HG02798 (cell line): Measurements from ENCODE around the gene SIAH1.
"Not testable (repeated sequence)": the region's sequence is repeated elsewhere in the genome, so short reads cannot be mapped to it uniquely, and the experiment has no call there.

Source experiments
- ATAC-seq: cut with Tn5 transposase; IDR thresholded peaks from one replicate; pipeline ENCODE4 v1.9.1; 2021; ENCODE audit warnings: mild to moderate bottlenecking; ENCODE audit not compliant: unreplicated experiment, poor library complexity

The SIAH1 gene

DNA sequence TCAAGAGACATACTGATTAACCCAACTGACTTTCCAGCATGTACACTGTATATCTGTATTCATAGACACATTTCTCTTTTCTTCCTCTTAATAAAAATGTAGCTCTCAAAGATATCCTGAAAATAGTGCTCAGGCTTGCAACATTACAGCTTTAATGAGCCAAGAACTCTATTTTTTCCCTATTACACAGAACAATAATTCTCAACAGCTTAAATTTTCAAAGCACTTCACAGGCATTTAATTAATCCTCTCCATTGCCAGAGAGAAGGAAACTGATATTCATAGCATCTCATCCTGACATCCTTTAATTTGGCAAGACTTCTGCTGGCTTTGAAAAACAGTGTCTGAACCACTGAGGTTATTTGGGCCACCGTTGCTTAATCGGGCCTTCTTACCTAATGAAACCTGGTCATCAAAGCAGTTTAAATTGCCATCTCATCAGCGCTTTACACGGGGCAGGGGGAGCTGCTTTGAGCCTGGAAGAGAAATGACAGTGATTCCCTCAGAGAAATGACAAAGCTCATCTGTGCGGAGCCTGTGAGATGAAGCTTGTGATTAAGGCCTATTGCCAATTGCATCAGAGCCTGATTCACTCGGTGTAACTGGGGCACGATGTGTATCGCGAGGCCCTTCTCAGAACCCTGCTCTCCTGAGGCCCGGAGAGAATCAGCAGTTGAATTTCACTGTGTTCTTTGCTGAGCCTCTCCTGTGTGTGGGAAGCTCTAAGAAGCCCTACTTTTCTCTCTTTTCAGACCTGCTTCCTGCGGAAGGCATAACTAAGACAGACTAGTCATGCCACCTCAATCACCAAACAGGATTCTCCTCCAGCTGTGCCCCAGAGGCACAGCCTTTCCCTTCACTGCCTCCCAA lies 8.5 kb upstream of the SIAH1 start:
- no peak for ATAC-seq

DNA sequence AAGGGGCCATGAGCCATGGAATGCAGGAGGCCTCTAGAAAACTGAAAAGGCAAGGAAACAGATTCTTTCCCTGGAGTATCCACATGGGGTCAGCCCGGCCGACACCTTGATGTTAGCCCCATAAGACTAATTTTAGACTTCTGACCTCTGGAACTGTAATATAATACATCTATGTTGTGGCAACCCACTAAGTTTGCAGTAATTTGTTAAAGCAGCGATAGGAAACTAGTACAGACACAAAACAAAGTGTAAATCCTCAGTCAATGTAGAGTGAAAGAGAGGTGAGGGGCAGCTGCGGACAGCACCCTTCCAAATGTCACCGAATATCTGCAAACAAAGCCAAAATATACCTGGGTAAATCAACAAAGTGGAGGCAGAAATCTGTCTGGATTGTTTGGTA lies 7.2 kb upstream of the SIAH1 start:
- ATAC-seq = no peak

DNA sequence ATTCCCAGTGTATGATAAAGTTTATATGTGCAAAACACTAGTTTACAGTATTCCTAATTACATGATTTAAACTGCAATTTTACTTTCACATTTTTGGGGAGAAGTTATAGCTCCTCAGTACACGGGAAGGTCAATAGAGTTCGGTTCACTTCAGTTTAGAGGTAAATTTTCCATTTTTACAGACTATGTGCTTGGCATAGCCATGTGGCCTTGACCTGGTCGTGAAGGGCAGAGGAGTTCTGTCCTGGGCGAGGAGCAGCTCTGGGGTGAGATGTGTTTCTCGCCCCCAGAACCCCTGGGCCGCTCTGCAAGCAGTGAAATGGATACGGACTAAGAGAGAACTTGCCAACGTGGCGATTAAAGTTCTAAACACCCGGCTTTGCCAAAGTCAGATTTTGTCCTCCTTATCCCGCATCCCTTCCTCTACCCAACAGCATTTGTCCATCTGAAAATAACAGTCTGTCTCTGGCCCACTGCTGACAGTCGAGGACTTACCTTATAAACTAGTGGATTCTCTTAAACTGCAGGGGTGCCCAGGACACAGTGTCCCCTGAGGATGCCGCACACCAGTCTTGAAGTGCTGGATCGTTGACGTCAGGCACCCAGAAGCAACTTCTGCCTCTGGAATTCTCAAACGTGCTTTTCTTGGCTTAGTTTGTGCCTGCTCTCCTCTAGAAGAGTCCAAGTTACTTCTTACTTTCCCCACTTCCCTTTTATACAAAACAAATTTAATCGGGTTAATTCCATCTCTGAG lies 1.5 kb upstream of the SIAH1 start:
- ATAC-seq = no peak

DNA sequence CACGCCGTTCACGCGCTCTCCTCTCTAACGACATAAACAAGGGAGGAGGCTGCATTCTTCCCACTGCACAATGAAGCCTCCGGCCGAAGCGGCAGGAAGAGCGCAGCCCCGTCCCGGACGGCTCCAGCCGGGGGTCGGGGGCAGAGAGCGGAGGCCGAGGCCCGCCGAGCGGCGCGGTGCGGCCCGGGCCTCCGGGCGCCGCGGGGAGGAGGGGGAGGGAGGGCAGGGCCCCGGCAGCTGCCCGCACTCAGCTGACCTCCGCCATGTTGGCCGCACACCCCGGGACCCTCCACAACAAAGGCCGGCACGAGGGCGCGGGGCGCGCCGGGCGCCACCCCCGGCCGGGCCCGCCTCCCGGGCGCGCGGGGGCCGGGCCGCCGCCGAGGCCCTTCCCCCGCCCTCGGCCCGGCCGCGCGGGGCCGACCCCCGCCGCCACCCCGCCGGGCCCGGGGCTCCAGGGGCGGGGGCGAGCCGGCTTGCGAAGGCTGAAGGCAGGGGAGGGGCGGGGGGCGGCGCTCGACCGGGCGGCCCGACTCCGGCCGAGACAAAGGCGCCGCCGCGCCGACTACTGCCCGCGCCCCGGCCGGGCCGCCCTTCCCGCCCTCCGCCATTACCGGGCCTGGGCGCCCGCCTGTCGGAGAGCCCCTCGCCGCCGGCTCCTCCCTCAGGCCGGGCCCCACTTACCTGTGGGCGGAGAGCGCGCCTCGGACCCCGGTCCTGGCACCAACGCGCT lies 527 bp downstream of the SIAH1 start:
- ATAC-seq = peak; percentile 65

DNA sequence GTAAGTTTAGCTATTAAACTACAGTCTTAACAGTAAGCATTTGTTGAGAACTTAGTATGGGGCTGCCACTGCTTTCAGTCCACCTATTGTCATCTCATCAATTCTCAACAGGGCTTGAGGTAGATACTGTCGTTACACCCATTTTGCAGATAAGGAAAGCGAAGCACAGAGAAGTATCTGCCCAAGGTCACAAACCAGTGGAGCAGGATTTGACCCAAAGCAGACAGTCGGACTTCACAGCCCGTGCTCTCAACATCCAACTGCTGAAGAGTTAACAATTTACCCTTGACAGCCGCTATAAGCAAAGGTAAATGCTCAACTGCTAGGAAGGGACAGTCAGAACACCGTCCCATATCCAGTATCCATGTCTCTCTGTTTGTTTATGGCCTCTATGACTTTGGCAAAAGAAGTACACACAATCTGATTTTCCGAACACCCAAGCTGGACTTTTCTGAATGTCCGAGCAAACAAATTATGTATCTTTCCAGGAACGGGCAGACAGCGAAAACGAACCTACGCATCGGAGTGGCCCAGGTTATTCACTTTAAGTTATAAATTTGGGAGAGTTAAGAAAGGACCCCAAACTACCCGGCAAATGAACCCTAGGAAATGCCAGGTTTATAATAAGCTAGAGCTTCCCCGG lies 1.2 kb downstream of the SIAH1 start:
- ATAC-seq = no peak

DNA sequence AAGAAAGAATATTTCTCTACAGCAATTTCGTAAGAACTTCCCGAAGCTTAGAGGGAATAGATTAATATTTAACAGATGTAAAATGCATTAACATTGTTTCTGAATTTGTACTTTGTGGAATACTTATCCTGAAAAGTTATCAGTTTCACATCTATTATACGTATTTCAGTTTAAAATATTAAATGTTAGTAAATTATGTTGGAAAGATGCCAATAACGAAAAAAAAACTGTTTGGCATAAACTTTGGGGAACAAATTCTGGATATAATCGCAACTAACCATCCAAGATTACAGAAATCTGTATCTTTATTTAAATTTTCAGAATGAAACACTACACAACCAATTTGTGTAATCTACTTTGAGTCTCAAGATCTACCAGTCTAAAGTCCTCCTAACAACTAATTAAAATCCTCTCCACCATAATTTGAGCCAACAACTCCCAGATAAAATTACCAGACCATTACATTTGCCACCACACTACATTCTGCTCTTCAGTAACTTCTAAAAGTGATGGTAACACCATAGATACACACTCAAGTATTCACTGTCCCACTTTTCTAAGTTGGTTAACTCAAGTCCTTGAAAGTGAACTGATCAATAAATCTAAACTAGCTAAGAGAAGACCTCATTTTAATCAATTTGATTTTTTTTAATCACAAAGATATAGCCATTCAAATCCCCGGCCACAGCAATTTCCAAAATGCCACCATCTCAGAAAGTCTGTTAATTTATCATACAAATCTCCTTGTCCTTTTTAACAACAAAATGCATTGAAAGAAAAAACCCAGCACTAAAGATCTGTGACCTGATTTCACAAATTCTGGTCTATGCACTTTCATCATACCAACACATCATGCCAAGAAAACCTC lies 2.0 kb downstream of the SIAH1 start:
- ATAC-seq = no peak

DNA sequence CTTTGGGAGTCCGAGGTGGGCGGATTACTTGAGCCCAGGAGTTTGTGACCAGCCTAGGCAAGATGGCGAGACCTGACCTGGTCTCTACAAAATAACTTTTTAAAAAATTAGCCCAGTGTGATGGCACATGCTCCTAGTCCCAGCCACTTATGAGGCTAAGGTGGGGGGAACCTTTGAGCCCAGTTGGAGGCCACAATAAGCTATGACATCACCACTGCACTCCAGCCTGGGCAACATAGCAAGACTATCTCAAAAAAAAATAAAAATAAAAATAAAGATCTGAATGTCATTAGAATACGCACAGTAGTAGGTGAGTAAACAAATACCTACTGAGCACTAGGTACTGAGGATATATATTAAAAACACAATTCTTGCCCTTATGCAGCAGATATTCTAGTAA lies 3.1 kb downstream of the SIAH1 start:
- no peak for ATAC-seq

DNA sequence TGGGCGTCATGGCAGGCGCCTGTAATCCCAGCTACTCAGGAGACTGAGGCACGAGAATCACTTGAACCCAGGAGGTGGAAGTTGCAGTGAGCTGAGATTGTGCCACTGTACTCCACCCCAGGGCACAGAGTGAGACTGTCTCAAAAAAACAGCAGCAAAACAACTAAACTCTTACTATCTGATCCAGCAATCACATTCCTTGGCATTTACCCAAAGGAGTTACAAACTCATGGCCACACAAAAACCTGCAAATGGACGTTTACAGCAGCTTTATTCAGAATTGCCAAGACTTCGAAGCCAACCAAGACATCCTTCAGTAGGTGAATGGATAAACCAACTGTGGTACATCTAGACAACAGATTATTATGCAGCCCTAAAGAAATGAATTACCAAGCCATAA lies 4.0 kb downstream of the SIAH1 start:
- ATAC-seq = no peak

DNA sequence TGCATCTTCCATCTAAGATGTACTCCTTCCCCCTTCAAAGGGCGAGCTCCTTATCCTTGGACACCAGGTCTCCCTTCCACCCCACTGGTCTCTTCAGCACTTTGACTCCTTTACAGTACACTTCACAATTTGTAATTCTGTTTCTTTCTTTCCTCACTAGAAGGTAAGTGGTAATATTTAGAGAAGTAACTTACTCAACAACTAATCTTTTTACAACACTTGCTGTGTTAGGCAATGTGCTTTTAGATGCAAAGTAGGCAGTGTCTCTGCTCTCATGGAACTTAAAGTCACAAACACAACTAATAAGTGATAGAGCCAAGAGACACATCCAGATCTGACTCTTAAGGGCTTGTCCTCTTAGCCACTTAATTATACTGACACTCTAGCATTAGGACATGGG lies 6.4 kb downstream of the SIAH1 start:
- no peak for ATAC-seq

DNA sequence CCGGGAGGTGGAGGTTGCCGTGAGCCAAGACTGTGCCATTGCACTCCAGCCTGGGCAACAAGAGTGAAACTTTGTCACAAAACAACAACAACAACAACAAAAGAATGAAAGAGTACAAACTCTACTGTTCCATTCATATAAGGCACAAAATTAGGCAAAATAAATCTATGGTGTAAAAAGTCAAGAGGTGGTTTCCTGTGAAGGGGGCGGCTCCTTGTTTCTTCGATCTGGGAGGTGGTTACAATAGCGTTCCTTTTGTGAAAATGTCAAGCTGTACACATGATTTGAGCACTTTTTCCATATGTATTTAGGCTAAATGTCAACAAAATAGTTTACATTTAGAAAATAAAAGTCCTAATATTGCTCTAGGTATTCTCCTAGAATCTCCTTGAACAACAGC lies 6.9 kb downstream of the SIAH1 start:
- no peak for ATAC-seq

DNA sequence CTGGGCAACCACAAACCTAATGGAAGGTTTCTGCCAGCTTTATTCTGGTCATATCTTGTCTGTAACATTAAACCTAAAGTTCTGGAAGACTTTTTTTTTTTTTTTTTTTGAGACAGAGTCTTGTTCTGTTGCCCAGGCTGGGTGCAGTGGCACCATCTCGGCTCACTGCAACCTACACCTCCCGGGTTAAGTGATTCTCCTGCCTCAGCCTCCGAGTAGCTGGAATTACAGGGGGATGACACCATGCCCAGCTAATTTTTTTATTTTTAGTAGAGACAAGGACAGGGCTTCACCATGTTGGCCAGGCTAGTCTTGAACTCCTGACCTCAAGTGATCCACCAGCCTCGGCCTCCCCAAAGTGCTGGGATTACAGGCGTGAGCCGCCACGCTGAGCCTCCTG lies 7.9 kb downstream of the SIAH1 start:
- not testable (repeated sequence) for ATAC-seq

DNA sequence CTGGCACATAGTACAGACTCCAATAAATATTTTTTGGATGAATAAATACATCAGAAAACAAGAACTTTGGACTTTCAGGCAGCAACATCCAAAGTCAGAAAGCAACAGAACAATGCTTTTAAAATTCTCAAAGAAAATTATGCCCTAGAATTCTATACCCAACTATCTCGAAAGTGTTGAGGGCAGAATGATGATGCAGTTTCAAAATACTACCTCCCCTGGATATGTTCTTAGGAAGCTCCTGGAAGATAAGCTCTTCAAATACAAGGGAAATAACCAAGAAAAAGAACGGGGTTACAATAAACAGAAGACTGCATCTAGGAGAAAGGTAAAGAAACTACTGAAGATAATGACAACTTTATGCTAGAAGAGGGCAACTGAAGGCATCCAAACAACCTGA lies 11.0 kb downstream of the SIAH1 start:
- no peak for ATAC-seq

DNA sequence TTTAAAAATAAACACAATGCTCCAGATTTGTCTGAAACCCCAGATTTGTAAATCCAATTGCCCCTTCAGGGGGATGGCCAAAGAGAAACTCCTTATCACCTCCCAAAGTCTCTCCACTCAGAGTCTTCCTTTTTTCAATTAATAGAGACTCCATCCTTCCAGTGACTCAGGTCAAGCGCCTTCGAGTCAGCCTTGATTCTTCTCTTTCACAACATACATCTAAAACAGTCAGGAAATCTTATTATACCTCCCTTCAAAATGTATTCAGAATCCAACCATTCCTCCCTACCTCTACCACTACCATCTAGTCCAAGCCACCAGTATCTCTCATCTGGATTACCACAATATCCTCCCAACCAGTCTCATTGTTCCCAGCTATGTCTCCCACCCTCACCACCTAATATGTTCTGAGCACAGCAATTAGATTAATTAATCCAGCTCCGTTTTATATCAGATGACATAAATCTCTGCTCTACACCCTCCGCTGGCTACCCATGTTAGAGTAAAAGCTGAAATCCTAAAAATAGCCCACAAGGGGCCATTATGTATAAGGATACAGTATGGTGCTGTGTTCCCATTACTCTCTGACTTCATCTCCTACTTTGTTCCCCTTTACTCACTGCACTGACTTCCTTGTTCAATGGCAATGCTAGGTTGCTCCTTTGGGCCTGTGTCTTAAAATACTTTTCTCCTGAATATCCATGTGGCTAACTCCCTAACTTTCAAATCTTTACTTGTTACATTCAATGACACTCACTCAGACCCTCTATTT lies 11.8 kb downstream of the SIAH1 start:
- no peak for ATAC-seq

DNA sequence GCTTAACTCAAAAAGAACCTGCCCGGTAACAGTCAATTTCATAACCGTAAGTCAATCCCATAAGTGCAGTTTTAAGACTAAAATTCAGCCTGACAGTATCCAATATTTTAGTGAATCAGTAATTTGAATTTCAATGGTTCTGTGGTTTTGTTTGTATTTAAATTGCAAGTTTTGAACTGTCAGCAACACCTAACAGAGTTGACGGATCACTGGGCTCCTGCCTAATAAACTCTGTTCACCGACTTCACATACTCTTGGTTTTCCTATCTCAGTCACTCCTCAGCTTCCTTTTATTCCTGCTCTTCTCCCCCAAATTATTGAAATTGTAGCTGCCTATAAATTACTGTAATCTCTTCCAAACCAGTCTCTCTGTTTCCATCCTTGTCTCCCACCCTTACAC lies 12.5 kb downstream of the SIAH1 start:
- ATAC-seq = no peak

DNA sequence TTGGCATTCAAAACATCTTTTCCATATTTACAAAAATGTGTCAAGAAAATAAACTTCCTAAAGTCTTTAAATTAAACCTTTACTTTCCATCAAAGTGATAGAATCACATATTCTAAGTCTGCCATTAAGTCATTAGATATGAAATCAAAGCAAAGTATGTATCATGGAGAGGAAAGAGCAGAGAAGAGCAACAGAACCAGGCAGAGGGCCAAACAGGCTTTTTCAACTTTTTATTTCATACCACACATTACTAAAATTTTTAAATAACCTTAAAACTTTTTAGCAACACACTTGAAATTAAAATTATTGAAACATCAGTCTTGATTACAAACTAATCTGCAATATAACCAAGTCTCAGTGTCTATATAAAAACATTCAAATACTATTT lies 13.8 kb downstream of the SIAH1 start:
- ATAC-seq = no peak

DNA sequence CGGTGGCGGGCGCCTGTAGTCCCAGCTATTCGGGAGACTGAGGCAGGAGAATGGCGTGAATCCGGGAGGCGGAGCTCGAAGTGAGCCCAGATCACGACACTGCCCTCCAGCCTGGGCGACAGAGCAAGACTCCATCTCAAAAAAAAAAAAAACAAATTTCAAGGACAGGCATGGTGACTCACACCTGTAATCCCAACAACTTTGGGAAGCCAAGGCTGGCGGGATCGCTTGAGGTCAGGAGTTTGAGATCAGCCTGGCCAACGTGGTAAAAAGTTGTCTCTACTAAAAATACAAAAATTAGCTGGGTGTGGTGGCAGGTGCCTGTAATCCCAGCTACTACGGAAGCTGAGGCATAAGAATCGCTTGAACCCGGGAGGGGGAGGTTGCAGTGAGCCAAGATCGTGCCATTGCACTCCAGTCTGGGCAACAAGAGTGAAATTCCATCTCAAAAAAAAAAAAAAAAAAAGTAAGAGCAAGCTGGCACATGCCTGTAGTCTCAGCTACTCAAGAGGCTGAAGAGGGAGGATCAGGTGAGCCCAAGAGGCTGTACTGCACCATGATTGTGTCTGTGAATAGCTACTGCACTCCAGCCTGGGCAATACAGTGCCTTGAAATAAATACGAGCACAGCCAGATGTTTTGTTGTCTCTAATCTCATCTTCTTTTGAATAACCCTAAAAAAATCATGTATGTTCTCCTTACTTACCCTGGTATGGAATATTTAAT lies 14.4 kb downstream of the SIAH1 start:
- ATAC-seq = not testable (repeated sequence)

DNA sequence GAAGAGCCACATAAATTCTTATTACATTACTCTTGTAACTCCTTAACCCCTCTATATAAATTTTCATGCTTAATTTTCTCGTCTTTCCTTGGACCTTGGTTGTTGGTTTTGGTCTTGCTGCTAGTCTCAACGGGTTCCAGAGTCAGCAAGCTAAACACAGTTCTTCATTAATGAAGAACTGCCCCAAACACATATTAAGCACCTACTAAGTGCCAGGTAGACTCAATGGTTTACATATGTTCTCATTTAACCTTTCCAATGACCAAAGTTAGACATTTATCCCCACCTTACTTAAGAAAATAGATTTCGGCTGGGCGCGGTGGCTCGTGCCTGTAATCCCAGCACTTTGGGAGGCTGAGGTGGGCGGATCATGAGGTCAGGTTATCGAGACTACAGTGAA lies 15.0 kb downstream of the SIAH1 start:
- ATAC-seq = no peak

DNA sequence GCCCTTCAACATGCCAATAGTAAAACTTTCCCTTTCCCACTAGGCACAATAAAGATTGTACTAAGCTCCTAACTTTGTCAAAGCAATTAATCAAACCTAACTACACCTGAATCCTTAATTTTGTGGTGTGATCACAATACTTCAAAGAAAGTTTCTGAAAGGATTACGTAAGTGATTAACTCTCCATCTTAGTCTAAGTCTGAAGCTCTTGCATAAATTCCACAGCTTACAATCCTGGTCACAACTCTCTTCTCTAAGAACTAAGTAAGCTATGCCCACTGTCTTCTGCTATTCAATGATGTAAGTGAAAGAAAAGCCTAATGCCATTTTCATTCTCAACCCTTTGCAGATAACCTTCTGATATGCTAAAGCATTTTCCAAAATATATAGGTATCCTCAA lies 15.4 kb downstream of the SIAH1 start:
- ATAC-seq = no peak
